ENCODE data around the gene TSPO. TPM values are rescaled to one million over a fixed set of nuclear protein-coding genes. Genes with fewer than 3 reads are reported as not detected.

Gene TSPO
- total and polyA plus RNA-seq, 2 of the 8 experiments (the other 6 are each of a cell fraction or from before 2014, with no cell fraction given): 19.9 to 51.5 TPM

GRCh38 chr22:43207849-43208702 is 56.7 kb downstream of the TSPO start (continued):
- TF ChIP-seq SIN3A (conservative IDR thresholded peaks at IDR 0.05 in 1 of 2, IDR thresholded peaks at IDR 0.05 in 1 of 2; ENCODE audit: low read depth in 1 of 2, low read length in 2 of 2): no peak
- TF ChIP-seq TEAD4 (IDR thresholded peaks at IDR 0.05; ENCODE audit: low read depth, low read length): no peak
- TF ChIP-seq JUN (IDR thresholded peaks at IDR 0.05; ENCODE audit: low read depth, low read length): no peak

Measured in H1 (cell line).